Activated CD4-positive, CD25-positive, alpha-beta regulatory T cell treated with anti-CD3 and anti-CD28 coated beads, Interleukin-2, amount 50 U/mL, for 72 hours (primary cell): Measurements from ENCODE around the gene STK11.
A peak's percentile ranks its signal among the peaks of the same experiment; 100 is the strongest.

ENCODE experiments used
- DNase-seq: peaks from one replicate; pipeline ENCODE4 v3.0.0; 2021

STK11 gene

GRCh38 chr19:1205114-1206099, at the start of gene STK11:
Gene STK11 (plus strand): TSS chr19:1205778. CDS start chr19:1206914, 1,136 bp downstream.
- DNase-seq: peak; percentile 100

- no peak for DNase-seq
Measured at GRCh38 chr19:1156305-1156801, 49.2 kb upstream of the STK11 start.

GRCh38 chr19:1156830-1157615, 48.6 kb upstream of the STK11 start:
- DNase-seq: no peak

GRCh38 chr19:1157931-1158884, 47.4 kb upstream of the STK11 start:
- DNase-seq: no peak

GRCh38 chr19:1158885-1159448, 46.6 kb upstream of the STK11 start:
- no peak for DNase-seq

GRCh38 chr19:1159864-1160595, 45.5 kb upstream of the STK11 start:
- no peak for DNase-seq

GRCh38 chr19:1161716-1162115, 43.9 kb upstream of the STK11 start:
- DNase-seq: no peak

GRCh38 chr19:1162404-1163282, 42.9 kb upstream of the STK11 start:
- no peak for DNase-seq

GRCh38 chr19:1163283-1163933, 42.2 kb upstream of the STK11 start:
- no peak for DNase-seq

GRCh38 chr19:1163934-1164683, 41.5 kb upstream of the STK11 start:
- no peak for DNase-seq

GRCh38 chr19:1164684-1165531, 40.7 kb upstream of the STK11 start:
- no peak for DNase-seq

- DNase-seq: no peak
Measured at GRCh38 chr19:1166872-1167573, 38.6 kb upstream of the STK11 start.

GRCh38 chr19:1167687-1168571, 37.6 kb upstream of the STK11 start:
- DNase-seq: no peak

- no peak for DNase-seq
Measured at GRCh38 chr19:1168572-1169410, 36.8 kb upstream of the STK11 start.

- no peak for DNase-seq
Measured at GRCh38 chr19:1169411-1169791, 36.2 kb upstream of the STK11 start.
